Osteoblast (primary cell): ENCODE measurements around the gene TEX2. TPM values are rescaled to one million over a fixed set of nuclear protein-coding genes. Genes with fewer than 3 reads are reported as not detected.

Experiments
- DNase-seq: peaks from one replicate; pipeline ENCODE4 v3.0.0; 2011; ENCODE audit warnings: low spot score, mixed read lengths; ENCODE audit not compliant: insufficient read length; ENCODE audit errors: missing footprints
- H2AFZ ChIP-seq: 2 replicates; pipeline ENCODE4 v1.6.0; 2011; ENCODE audit warnings: mild to moderate bottlenecking, low read length
- H3K27ac ChIP-seq: 2 replicates; pipeline ENCODE4 v1.5.1; 2011; ENCODE audit warnings: mild to moderate bottlenecking, low read depth, low read length, moderate library complexity
- H3K27me3 ChIP-seq: 2 replicates; pipeline ENCODE4 v1.6.0; 2012; ENCODE audit warnings: mild to moderate bottlenecking, control low read depth, inconsistent platforms, low read length, moderate library complexity; ENCODE audit not compliant: insufficient read depth
- H3K36me3 ChIP-seq: 2 replicates; pipeline ENCODE4 v1.5.1; 2011; ENCODE audit warnings: mild to moderate bottlenecking, low read length, control low read depth, moderate library complexity; ENCODE audit not compliant: insufficient read depth
- H3K4me1 ChIP-seq: 2 replicates; pipeline ENCODE4 v1.5.1; 2011; ENCODE audit warnings: mild to moderate bottlenecking, low read length, control low read depth, moderate library complexity; ENCODE audit not compliant: insufficient read depth
- H3K4me2 ChIP-seq: 2 replicates; pipeline ENCODE4 v1.6.0; 2011; ENCODE audit warnings: mild to moderate bottlenecking, low read length; ENCODE audit not compliant: insufficient read depth
- H3K4me3 ChIP-seq: fragments of 200-600 bp; sonication (generic); 3 replicates; pipeline ENCODE4 v1.5.1; 2012; ENCODE audit warnings: mild to moderate bottlenecking, low read length, inconsistent platforms; ENCODE audit not compliant: insufficient read depth
- H3K79me2 ChIP-seq: 2 replicates; pipeline ENCODE4 v1.6.0; 2012; ENCODE audit warnings: mild to moderate bottlenecking, low read length, control low read depth, inconsistent platforms; ENCODE audit not compliant: insufficient read depth
- H3K9me3 ChIP-seq: 2 replicates; pipeline ENCODE4 v1.5.1; 2011; ENCODE audit warnings: low read depth, low read length, control low read depth
- H4K20me1 ChIP-seq: 2 replicates; pipeline ENCODE4 v1.6.0; 2012; ENCODE audit warnings: mild to moderate bottlenecking, low read length, control low read depth; ENCODE audit not compliant: insufficient read depth
- total RNA-seq: library from RNA; depleted of rRNA; stranded (reverse); fragments of >200 nt; gene quantifications from 2 replicates; pipeline ENCODE4 v1.2.3, GENCODE V29; 2012
- TF ChIP-seq, protein P1 (sequence below): IDR thresholded peaks from 2 replicates; pipeline ENCODE4 v1.5.1; 2011; ENCODE audit warnings: mild to moderate bottlenecking, low read depth, low read length, moderate library complexity; ENCODE audit errors: extremely low read depth

TEX2 gene
- total RNA-seq, 1 donor, result 17.7 TPM

DNA sequence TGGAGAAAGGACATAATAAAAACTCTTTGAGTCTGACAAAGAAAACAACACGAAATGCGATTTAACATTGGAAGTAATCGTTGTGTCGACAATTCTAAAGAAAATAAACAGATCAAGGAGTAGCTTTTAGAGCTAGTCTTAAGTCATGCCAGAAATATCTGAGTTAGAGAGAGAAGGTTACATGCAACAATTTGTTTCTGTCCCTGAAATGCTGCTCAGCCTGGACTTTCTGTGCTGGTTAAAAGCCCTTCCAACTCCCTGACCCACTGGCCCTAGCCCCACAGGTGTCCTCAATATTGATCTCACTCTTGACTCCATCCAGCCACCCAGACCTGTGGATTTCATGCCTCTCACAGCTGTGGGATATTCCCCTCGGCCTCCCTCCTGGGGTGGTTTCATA lies 33.2 kb upstream of the TEX2 start:
- Histone ChIP-seq H3K4me2 (no peak overlapping the region), H3K4me3 (no peak overlapping the region), H3K4me1 (no peaks in the 10 kb centered on the region), H3K27me3 (peaks cover 7% of the 10 kb centered on the region), H3K79me2 (no peaks in the 10 kb centered on the region), H2AFZ (no peak overlapping the region), H3K36me3 (no peaks in the 10 kb centered on the region), H4K20me1 (no peaks in the 10 kb centered on the region), H3K27ac (no peak overlapping the region), H3K9me3 (peaks cover 4% of the 10 kb centered on the region)
- TF ChIP-seq, protein P1, sequence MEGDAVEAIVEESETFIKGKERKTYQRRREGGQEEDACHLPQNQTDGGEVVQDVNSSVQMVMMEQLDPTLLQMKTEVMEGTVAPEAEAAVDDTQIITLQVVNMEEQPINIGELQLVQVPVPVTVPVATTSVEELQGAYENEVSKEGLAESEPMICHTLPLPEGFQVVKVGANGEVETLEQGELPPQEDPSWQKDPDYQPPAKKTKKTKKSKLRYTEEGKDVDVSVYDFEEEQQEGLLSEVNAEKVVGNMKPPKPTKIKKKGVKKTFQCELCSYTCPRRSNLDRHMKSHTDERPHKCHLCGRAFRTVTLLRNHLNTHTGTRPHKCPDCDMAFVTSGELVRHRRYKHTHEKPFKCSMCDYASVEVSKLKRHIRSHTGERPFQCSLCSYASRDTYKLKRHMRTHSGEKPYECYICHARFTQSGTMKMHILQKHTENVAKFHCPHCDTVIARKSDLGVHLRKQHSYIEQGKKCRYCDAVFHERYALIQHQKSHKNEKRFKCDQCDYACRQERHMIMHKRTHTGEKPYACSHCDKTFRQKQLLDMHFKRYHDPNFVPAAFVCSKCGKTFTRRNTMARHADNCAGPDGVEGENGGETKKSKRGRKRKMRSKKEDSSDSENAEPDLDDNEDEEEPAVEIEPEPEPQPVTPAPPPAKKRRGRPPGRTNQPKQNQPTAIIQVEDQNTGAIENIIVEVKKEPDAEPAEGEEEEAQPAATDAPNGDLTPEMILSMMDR, result no peak
- DNase-seq, result no peak

DNA sequence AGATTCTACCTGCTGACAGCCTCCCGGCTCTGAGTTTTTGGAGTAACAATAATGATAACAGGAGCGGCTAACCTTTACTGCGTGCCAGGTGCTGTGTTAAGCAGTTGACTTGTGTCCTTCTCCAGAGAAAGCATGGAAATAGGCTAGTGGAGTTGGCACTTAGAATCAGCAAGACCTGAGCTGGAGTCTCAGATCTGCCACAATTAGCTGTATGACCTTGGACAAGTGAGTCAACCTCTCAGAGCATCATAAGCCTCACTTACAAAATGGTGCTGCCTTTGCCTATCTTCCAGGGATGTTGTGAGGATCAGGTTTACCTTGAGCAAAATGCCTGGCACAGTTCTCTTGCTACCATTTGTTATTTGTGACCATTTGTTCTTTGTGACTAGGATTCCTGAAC lies 32.1 kb upstream of the TEX2 start:
- Histone ChIP-seq H3K4me1 (no peaks in the 10 kb centered on the region), H3K9me3 (peaks cover 8% of the 10 kb centered on the region), H2AFZ (no peak overlapping the region), H3K4me3 (no peak overlapping the region), H4K20me1 (no peaks in the 10 kb centered on the region), H3K36me3 (no peaks in the 10 kb centered on the region), H3K79me2 (no peaks in the 10 kb centered on the region), H3K4me2 (no peak overlapping the region), H3K27ac (no peak overlapping the region), H3K27me3 (peaks cover 7% of the 10 kb centered on the region)
- DNase-seq, result no peak
- TF ChIP-seq, protein P1, result no peak

DNA sequence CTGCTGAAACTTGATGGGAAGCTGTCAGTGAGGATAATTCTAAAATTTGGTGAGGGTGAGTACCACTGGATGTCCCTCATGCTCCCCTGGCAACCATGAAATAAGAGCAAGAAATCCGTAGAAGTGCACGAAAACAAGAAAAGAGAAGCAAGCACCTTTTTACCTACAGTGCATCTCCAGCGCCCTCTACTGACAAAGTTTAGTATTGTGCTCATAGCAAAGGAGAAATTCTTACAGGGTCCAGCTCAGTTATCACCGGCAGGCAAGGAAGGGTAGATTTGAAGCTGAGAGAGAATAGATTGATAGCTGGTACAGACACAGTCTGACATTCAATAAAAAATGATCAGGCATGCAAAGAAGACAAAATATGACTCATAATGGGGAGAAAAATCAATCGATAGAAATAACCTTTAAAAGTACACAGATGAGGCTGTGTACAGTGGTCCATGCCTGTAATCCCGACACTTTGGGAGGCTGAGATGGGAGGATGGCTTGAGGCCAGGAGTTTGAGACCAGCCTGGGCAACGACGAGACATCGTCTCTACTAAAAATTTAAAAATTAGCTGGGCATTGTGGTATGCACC lies 28.3 kb upstream of the TEX2 start:
- Histone ChIP-seq H3K9me3 (peaks cover 8% of the 10 kb centered on the region), H4K20me1 (no peaks in the 10 kb centered on the region), H2AFZ (no peak overlapping the region), H3K4me3 (no peak overlapping the region), H3K27me3 (peaks cover 7% of the 10 kb centered on the region), H3K36me3 (no peaks in the 10 kb centered on the region), H3K4me1 (no peaks in the 10 kb centered on the region), H3K79me2 (no peaks in the 10 kb centered on the region), H3K27ac (no peak overlapping the region), H3K4me2 (no peak overlapping the region)
- TF ChIP-seq, protein P1, result peak; percentile 28
- no peak for DNase-seq

DNA sequence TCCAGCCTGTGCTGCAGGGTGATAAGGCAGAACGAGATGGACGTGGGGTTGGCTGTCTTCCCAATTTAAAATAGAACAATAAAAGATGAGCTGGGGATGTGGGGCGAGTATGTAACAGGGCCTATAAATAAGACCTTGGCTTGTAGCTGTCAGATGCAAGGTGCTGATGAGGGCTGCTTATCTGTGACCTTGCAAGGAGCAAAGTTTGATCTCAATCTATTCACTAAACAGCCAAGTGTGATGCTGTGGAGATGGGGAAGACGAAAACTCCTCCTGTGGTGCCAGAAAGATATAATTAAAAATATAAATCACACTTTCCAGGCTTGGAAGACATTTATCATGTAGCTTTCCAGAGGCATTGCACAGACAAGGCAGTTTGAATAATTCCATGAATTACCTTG lies 26.7 kb upstream of the TEX2 start:
- H3K4me2 ChIP-seq, result no peak overlapping the region
- DNase-seq, result no peak
- peaks cover 7% of the 10 kb centered on the region for H3K27me3 ChIP-seq
- TF ChIP-seq, protein P1, result no peak
- no peaks in the 10 kb centered on the region for H4K20me1 ChIP-seq
- H3K4me1 ChIP-seq, result no peaks in the 10 kb centered on the region
- no peak overlapping the region for H3K4me3 ChIP-seq
- H3K36me3 ChIP-seq, result no peaks in the 10 kb centered on the region
- H3K27ac ChIP-seq, result no peak overlapping the region
- peaks cover 8% of the 10 kb centered on the region for H3K9me3 ChIP-seq
- H3K79me2 ChIP-seq, result no peaks in the 10 kb centered on the region
- H2AFZ ChIP-seq, result no peak overlapping the region
